Measurements from ENCODE around the gene MYLK.

The MYLK gene

DNA sequence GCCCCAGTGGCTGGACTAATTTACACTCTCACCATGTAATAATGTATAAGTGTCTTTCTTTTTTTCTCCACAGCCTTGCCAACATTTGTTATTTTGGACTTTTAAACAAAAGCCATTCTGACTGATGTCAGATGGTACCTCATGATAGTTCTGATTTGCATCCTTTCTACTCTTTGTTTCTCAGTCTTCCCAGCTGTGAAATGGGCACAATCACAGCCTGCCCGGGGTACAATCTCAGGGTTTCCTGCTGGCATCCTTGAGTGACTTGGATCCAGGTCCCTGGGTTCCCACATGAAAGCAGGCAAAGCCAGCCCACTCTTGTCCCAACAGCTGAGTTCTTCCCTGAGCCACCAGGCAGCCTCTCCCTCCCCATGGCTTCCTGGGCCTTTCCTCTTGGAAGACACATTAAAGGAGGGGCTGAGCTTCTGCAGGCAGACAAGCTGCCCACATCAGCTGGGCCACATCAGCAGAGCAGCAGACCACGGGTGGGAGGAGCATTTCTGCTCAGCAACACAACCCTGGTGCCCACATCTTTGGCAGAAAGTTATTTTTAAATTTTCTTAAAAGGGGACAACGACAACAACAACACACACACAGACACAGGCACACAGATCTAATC is 82.0 kb downstream of the MYLK start:
- DNase-seq (ENCODE audit: low spot score) = no peak
- in situ Hi-C loops (cut with MboI; ENCODE audit: low pct_unique_long_range_greater_than_20kb, low sequenced_read_pairs, unreplicated experiment) = no loop called here
- TF ChIP-seq, protein P1, sequence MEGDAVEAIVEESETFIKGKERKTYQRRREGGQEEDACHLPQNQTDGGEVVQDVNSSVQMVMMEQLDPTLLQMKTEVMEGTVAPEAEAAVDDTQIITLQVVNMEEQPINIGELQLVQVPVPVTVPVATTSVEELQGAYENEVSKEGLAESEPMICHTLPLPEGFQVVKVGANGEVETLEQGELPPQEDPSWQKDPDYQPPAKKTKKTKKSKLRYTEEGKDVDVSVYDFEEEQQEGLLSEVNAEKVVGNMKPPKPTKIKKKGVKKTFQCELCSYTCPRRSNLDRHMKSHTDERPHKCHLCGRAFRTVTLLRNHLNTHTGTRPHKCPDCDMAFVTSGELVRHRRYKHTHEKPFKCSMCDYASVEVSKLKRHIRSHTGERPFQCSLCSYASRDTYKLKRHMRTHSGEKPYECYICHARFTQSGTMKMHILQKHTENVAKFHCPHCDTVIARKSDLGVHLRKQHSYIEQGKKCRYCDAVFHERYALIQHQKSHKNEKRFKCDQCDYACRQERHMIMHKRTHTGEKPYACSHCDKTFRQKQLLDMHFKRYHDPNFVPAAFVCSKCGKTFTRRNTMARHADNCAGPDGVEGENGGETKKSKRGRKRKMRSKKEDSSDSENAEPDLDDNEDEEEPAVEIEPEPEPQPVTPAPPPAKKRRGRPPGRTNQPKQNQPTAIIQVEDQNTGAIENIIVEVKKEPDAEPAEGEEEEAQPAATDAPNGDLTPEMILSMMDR (IDR thresholded peaks at IDR 0.05; ENCODE audit: extremely low read depth, insufficient read depth, missing control alignments) = no peak

GRCh38 chr3:123801474-123801873 is 82.7 kb downstream of the MYLK start:
- no peak for DNase-seq (ENCODE audit: low spot score)
- in situ Hi-C loops (cut with MboI; ENCODE audit: low pct_unique_long_range_greater_than_20kb, low sequenced_read_pairs, unreplicated experiment) = no loop called here
- TF ChIP-seq, protein P1 (IDR thresholded peaks at IDR 0.05; ENCODE audit: extremely low read depth, insufficient read depth, missing control alignments) = no peak

GRCh38 chr3:123800362-123800682 is 83.8 kb downstream of the MYLK start:
- TF ChIP-seq, protein P1 (IDR thresholded peaks at IDR 0.05; ENCODE audit: extremely low read depth, insufficient read depth, missing control alignments) = no peak
- no peak for DNase-seq (ENCODE audit: low spot score)
- in situ Hi-C loops (cut with MboI; ENCODE audit: low pct_unique_long_range_greater_than_20kb, low sequenced_read_pairs, unreplicated experiment) = no loop called here

DNA sequence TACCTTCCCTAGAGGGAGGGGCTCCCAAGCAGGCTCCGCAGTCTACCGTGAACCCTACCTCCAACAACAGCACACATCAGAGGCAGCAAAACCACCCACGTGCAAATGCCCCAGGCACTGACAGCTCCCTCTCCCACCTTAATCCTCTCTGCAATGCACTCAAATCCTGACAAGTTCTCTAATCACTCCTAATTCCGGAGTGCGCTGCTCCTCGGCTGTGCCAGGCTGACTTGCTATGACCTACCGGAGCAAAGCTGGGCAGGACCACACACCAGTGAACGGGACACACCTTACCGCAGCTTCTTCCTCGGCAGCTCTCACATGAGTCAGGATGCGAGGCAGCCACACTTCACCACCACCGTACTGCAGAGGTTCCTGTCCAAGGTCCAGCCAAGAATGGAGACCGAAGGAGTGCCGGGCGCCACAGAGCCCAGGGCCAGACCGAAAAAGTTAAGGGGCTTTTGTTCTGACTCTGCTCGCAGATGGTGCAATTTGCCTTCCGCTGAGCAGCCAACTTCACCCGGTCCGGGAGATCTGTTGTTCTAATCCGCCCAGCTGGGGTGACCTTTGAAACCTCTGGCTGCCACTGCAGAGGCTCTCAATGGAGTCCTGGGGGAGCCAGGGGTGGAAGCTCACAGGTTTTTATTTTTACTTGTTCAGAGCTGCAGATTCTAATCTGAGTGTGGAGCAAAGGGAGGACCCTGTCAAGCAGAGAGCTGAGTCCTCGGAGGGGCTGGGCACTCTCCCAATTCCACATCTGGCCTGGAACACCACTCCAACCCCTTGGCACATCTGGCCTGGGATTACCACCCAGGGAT is 84.4 kb downstream of the MYLK start:
- no peak for DNase-seq (ENCODE audit: low spot score)
- in situ Hi-C loops (cut with MboI; ENCODE audit: low pct_unique_long_range_greater_than_20kb, low sequenced_read_pairs, unreplicated experiment) = no loop called here
- TF ChIP-seq, protein P1 (IDR thresholded peaks at IDR 0.05; ENCODE audit: extremely low read depth, insufficient read depth, missing control alignments) = no peak

DNA sequence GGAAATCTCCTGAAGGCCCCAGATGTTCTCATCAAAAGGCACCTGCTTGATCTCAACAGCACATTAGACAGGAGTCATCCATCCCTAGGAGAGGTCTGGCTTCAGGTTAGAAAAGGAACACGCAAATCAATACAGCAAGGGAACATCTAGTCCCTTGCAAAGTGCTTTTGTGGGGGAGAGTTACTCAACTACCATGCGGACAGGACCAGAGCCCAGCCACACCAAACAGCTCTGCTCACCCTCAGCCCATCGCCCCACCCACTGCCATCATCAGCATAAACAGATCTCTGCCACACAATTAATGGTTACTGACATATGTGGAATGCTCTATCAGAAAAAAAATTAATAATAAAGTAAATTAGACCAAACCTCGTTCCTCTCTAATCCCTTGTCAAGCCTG is 85.6 kb downstream of the MYLK start:
- TF ChIP-seq, protein P1 (IDR thresholded peaks at IDR 0.05; ENCODE audit: extremely low read depth, insufficient read depth, missing control alignments) = no peak
- in situ Hi-C loops (cut with MboI; ENCODE audit: low pct_unique_long_range_greater_than_20kb, low sequenced_read_pairs, unreplicated experiment) = no loop called here

GRCh38 chr3:123795471-123796251 is 88.5 kb downstream of the MYLK start:
- DNase-seq (ENCODE audit: low spot score) = no peak
- TF ChIP-seq, protein P1 (IDR thresholded peaks at IDR 0.05; ENCODE audit: extremely low read depth, insufficient read depth, missing control alignments) = no peak
- in situ Hi-C loops (cut with MboI; ENCODE audit: low pct_unique_long_range_greater_than_20kb, low sequenced_read_pairs, unreplicated experiment) = no loop called here

More for the DNA sequence above, 85.6 kb downstream of the MYLK start:
- DNase-seq (ENCODE audit: low spot score) = no peak

Data from GM13977 (cell line).